K562 (cell line): ENCODE measurements around the gene FAM187B. TPM values are rescaled to one million over a fixed set of nuclear protein-coding genes. Genes with fewer than 3 reads are reported as not detected.

Experiments used
- CEBPG ChIP-seq, 3 experiments: fragments of 200-800 bp in 1 of 3; sonication (Bioruptor generic) in 1 of 3; sonication (generic) in 1 of 3; formaldehyde crosslinking in 1 of 3; IDR thresholded peaks in 2 of 3; conservative IDR thresholded peaks in 1 of 3; 2 replicates each; pipeline versions ENCODE4 v1.6.1 to v1.8.0; 2016 to 2022; ENCODE audit warnings: missing compliant biosample characterization in 2 of 3, missing genetic modification characterization in 2 of 3, mild to moderate bottlenecking in 1 of 3, missing genetic modification reagents in 1 of 3
- FIP1L1 ChIP-seq: fragments of 200-400 bp; formaldehyde crosslinking; IDR thresholded peaks from 2 replicates; pipeline ENCODE4 v1.6.1; 2018; ENCODE audit warnings: mild to moderate bottlenecking, low read depth, low read length; ENCODE audit not compliant: poor library complexity, severe bottlenecking
- FOXK1 ChIP-seq: sonication (generic); formaldehyde crosslinking; IDR thresholded peaks from 2 replicates; pipeline ENCODE4 v1.8.0; 2022; ENCODE audit warnings: missing genetic modification reagents, mild to moderate bottlenecking, borderline replicate concordance
- GABPA ChIP-seq: fragments of 200-800 bp; sonication (Bioruptor generic); conservative IDR thresholded peaks from 2 replicates; pipeline ENCODE4 v1.6.1; 2016; ENCODE audit warnings: low read depth, missing genetic modification characterization, missing compliant biosample characterization
- GATAD2B ChIP-seq: fragments of 450-650 bp; IDR thresholded peaks from 2 replicates; pipeline ENCODE4 v1.6.1; 2017; ENCODE audit warnings: mild to moderate bottlenecking, borderline replicate concordance
- GTF2A2 ChIP-seq: IDR thresholded peaks from 2 replicates; pipeline ENCODE4 v1.6.1; 2016; ENCODE audit warnings: mild to moderate bottlenecking, missing genetic modification characterization, missing compliant biosample characterization
- IRF2 ChIP-seq: sonication (generic); formaldehyde crosslinking; IDR thresholded peaks from 2 replicates; pipeline ENCODE4 v1.8.1; 2022; ENCODE audit warnings: mild to moderate bottlenecking, missing genetic modification reagents
- JUND ChIP-seq, 2 experiments: IDR thresholded peaks; 2 replicates in 1 of 2; 3 replicates in 1 of 2; pipeline ENCODE4 v1.6.1; 2011; ENCODE audit warnings: borderline replicate concordance in 2 of 2, low read depth in 2 of 2, low read length in 2 of 2, improper control_type of control experiment in 1 of 2, missing biosample characterization in 1 of 2, missing genetic modification characterization in 1 of 2, missing genetic modification reagents in 1 of 2
- MIER1 ChIP-seq: fragments of 450-650 bp; IDR thresholded peaks from 2 replicates; pipeline ENCODE4 v1.6.1; 2016; ENCODE audit warnings: antibody characterized with exemption, mild to moderate bottlenecking, low read depth
- MITF ChIP-seq: IDR thresholded peaks from 2 replicates; pipeline ENCODE4 v1.6.1; 2014; ENCODE audit warnings: antibody characterized with exemption
- OTX1 ChIP-seq: fragments of 450-650 bp; formaldehyde crosslinking; IDR thresholded peaks from 2 replicates; pipeline ENCODE4 v1.4.0; 2022; ENCODE audit warnings: mild to moderate bottlenecking
- PRDM10 ChIP-seq: fragments of 450-650 bp; IDR thresholded peaks from 2 replicates; pipeline ENCODE4 v1.6.1; 2018; ENCODE audit not compliant: partially characterized antibody
- SRSF3 ChIP-seq: fragments of 200-400 bp; formaldehyde crosslinking; IDR thresholded peaks from 2 replicates; pipeline ENCODE4 v1.6.1; 2016; ENCODE audit warnings: mild to moderate bottlenecking, low read length, moderate library complexity; ENCODE audit not compliant: insufficient read depth
- TARDBP ChIP-seq: fragments of 450-650 bp; IDR thresholded peaks from 2 replicates; pipeline ENCODE4 v1.6.1; 2016
- USF1 ChIP-seq: sonication (generic); formaldehyde crosslinking; IDR thresholded peaks from 2 replicates; pipeline ENCODE4 v1.9.0; 2022; ENCODE audit warnings: mild to moderate bottlenecking, missing genetic modification reagents
- ZBTB5 ChIP-seq: fragments of 450-650 bp; IDR thresholded peaks from 2 replicates; pipeline ENCODE4 v1.6.1; 2017; ENCODE audit warnings: antibody characterized with exemption
- ZNF133 ChIP-seq: fragments of 250-450 bp; sonication (Bioruptor Pico); IDR thresholded peaks from 2 replicates; pipeline ENCODE4 v1.4.0; 2020; ENCODE audit warnings: mild to moderate bottlenecking
- ZNF778 ChIP-seq: fragments of 450-650 bp; formaldehyde crosslinking; IDR thresholded peaks from 2 replicates; pipeline ENCODE4 v1.4.0; 2020; ENCODE audit warnings: mild to moderate bottlenecking, moderate library complexity
- polyA plus RNA-seq, 8 experiments: library from polyadenylated mRNA; depleted of rRNA in 4 of 8; stranded (reverse) in 5 of 8; unstranded in 3 of 8; fragments of >200 nt; fragmentation: Nextera tagmentation in 2 of 8; fragmentation: Illumina TruSeq in 1 of 8; extraction: Ambion mirVana in 2 of 8; extraction: Trizol in 1 of 8; gene quantifications; 2 replicates each; pipeline versions ENCODE4 v1.2.1 to v1.2.3, GENCODE V29; 2011 to 2014; ENCODE audit warnings: inconsistent platforms in 1 of 8, missing spikeins in 1 of 8
- total RNA-seq, 7 experiments: library from RNA; depleted of rRNA in 6 of 7; stranded (reverse); fragments of >200 nt in 6 of 7; fragmentation: Illumina TruSeq in 2 of 7; extraction: Trizol in 2 of 7; gene quantifications; 2 replicates each; pipeline versions ENCODE4 v1.2.1 to v1.2.3, GENCODE V29; 2011 to 2021; ENCODE audit warnings: low replicate concordance in 1 of 7

The FAM187B gene
- total and polyA plus RNA-seq, 9 of the 15 experiments (the other 6 are each of a cell fraction or from before 2014, with no cell fraction given), result 0.04 to 0.09 TPM; not detected in 7

GRCh38 chr19:35248310-35249145, 20.0 kb upstream of the FAM187B start, which contains the start of gene LSR (continued):
- TF ChIP-seq MITF (no peak), ZNF133 (CRISPR knock-in tag) (no peak), GATAD2B (no peak), IRF2 (CRISPR knock-in tag) (no peak), ZBTB5 (no peak), TARDBP (no peak), FIP1L1 (peak; percentile 76), JUND (IDR thresholded peaks at IDR 0.05; ENCODE audit: borderline replicate concordance, low read depth, low read length) (peak; percentile 94), JUND (tag; IDR thresholded peaks at IDR 0.05; ENCODE audit: borderline replicate concordance, low read depth, low read length) (no peak; the same call in 2 of the 3 replicates), GTF2A2 (tag) (no peak), MIER1 (peak; percentile 61; the same call in 1 of the 2 replicates), PRDM10 (peak; percentile 100), USF1 (CRISPR knock-in tag) (no peak), FOXK1 (CRISPR knock-in tag) (peak; percentile 99; the same call in 1 of the 2 replicates), GABPA (tag) (peak; percentile 90), SRSF3 (no peak), CEBPG (CRISPR knock-in tag; IDR thresholded peaks at IDR 0.05) (no peak), CEBPG (tag; conservative IDR thresholded peaks at IDR 0.05 in 1 of 2, IDR thresholded peaks at IDR 0.05 in 1 of 2) (no peak), OTX1 (CRISPR knock-in tag) (no peak), ZNF778 (CRISPR knock-in tag) (no peak)
